ENCODE measurements around the gene ZNF581.
A peak's percentile ranks its signal among the peaks of the same experiment; 100 is the strongest.

Gene ZNF581

DNA sequence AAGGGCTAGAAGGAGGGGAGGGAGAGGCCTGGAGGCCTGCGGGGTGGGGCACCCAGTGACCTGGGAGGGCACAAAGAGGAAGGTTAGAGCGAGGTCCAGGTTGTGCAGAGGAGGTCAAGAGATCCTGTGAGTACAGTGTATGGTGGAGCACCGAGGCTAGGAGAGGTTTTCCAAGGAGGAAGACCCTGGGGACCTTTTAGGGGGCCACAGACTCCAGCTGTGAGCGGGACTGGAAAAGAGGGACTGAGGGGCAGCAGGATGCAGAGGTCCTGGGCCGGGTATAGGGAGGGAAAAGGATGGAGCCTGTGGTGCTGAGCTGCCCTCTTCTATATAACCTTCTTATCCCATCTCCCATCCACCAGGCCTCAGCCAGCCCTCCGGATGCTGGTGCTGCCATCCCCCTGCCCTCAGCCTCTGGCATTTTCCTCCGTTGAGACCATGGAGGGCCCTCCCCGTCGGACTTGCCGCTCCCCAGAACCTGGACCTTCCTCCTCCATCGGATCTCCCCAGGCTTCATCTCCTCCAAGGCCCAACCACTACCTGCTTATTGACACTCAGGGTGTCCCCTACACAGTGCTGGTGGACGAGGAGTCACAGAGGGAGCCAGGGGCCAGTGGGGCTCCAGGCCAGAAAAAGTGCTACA is 863 bp downstream of the ZNF581 start:
- TF ChIP-seq, protein P1, sequence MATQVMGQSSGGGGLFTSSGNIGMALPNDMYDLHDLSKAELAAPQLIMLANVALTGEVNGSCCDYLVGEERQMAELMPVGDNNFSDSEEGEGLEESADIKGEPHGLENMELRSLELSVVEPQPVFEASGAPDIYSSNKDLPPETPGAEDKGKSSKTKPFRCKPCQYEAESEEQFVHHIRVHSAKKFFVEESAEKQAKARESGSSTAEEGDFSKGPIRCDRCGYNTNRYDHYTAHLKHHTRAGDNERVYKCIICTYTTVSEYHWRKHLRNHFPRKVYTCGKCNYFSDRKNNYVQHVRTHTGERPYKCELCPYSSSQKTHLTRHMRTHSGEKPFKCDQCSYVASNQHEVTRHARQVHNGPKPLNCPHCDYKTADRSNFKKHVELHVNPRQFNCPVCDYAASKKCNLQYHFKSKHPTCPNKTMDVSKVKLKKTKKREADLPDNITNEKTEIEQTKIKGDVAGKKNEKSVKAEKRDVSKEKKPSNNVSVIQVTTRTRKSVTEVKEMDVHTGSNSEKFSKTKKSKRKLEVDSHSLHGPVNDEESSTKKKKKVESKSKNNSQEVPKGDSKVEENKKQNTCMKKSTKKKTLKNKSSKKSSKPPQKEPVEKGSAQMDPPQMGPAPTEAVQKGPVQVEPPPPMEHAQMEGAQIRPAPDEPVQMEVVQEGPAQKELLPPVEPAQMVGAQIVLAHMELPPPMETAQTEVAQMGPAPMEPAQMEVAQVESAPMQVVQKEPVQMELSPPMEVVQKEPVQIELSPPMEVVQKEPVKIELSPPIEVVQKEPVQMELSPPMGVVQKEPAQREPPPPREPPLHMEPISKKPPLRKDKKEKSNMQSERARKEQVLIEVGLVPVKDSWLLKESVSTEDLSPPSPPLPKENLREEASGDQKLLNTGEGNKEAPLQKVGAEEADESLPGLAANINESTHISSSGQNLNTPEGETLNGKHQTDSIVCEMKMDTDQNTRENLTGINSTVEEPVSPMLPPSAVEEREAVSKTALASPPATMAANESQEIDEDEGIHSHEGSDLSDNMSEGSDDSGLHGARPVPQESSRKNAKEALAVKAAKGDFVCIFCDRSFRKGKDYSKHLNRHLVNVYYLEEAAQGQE (IDR thresholded peaks at IDR 0.05; ENCODE audit: low read depth), result no peak
- TF ChIP-seq EGR1 (IDR thresholded peaks at IDR 0.05), result no peak
- TF ChIP-seq EP300 (IDR thresholded peaks at IDR 0.05; ENCODE audit: borderline replicate concordance), result no peak
- TF ChIP-seq, protein P2, sequence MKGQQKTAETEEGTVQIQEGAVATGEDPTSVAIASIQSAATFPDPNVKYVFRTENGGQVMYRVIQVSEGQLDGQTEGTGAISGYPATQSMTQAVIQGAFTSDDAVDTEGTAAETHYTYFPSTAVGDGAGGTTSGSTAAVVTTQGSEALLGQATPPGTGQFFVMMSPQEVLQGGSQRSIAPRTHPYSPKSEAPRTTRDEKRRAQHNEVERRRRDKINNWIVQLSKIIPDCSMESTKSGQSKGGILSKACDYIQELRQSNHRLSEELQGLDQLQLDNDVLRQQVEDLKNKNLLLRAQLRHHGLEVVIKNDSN (IDR thresholded peaks at IDR 0.05), result no peak
- no peak for TF ChIP-seq NFIC (IDR thresholded peaks at IDR 0.05)
- peak; percentile 38; the same call in 1 of the 2 replicates for TF ChIP-seq ZBTB7A (IDR thresholded peaks at IDR 0.05; ENCODE audit: low read depth)

DNA sequence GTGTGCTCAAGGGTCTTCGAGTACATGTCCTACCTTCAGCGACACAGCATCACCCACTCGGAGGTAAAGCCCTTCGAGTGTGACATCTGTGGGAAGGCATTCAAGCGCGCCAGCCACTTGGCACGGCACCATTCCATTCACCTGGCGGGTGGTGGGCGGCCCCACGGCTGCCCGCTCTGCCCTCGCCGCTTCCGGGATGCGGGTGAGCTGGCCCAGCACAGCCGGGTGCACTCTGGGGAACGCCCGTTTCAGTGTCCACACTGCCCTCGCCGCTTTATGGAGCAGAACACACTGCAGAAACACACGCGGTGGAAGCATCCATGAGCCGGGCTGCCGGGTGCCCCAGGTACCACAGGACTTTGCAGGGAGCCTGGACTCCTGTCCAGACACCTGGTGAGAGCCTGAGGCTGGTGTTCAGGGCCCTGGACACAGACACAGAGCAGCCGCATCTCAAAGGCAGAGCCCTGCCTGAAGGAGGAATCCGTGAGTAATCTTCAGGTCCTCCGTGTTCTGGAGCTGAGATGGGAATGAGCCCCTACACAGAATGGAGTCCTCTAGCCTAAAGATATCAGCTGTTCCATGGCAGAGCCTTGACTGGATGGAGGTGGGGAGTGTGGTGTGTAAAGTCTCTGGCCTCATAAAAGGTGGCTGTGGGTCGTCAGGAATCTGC is 1.5 kb downstream of the ZNF581 start:
- TF ChIP-seq EGR1 (IDR thresholded peaks at IDR 0.05), result peak; percentile 38; the same call in 1 of the 2 replicates
- no peak for TF ChIP-seq CEBPB (IDR thresholded peaks at IDR 0.05)
- peak; percentile 74 for TF ChIP-seq TCF12 (IDR thresholded peaks at IDR 0.05; ENCODE audit: low read depth)
- TF ChIP-seq, protein P2 (IDR thresholded peaks at IDR 0.05), result no peak
- TF ChIP-seq YY1 (IDR thresholded peaks at IDR 0.05; ENCODE audit: low read depth), result 0 out of 2 replicates have a peak, but pooled peaks have one; percentile 32
- TF ChIP-seq EP300 (IDR thresholded peaks at IDR 0.05; ENCODE audit: borderline replicate concordance), result peak; percentile 47; the same call in 1 of the 2 replicates
- TF ChIP-seq TEAD4 (IDR thresholded peaks at IDR 0.05), result peak; percentile 33; the same call in 1 of the 2 replicates
- TF ChIP-seq, protein P3, sequence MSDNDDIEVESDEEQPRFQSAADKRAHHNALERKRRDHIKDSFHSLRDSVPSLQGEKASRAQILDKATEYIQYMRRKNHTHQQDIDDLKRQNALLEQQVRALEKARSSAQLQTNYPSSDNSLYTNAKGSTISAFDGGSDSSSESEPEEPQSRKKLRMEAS (IDR thresholded peaks at IDR 0.05), result peak; percentile 70
- no peak for TF ChIP-seq FOXM1 (IDR thresholded peaks at IDR 0.05; ENCODE audit: borderline replicate concordance, low read depth)
- peak; percentile 73 for TF ChIP-seq NFIC (IDR thresholded peaks at IDR 0.05)
- 0 out of 2 replicates have a peak, but pooled peaks have one; percentile 28 for TF ChIP-seq TAF1 (IDR thresholded peaks at IDR 0.05; ENCODE audit: low read depth)

DNA sequence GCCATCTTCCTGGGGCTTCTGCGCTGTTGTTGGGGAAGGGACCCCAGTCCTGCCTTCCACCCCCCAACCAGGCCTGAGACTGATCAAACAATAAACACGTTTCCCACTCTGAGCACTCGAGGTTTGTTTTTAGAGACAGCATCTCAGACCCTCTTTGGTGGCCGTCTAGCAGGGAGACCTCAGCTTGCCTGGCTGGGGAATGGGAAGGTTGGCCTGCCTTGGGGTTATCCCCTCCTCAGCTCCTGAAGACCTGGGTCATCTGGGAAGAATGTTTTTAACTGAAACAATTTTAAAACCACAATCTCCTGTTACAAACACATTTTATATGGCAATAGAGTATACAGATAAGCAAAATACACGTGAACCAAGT is 2.0 kb downstream of the ZNF581 start:
- TF ChIP-seq NFIC (IDR thresholded peaks at IDR 0.05) (no peak), YY1 (IDR thresholded peaks at IDR 0.05; ENCODE audit: low read depth) (no peak), TEAD4 (IDR thresholded peaks at IDR 0.05) (no peak), FOXM1 (IDR thresholded peaks at IDR 0.05; ENCODE audit: borderline replicate concordance, low read depth) (no peak), TCF12 (IDR thresholded peaks at IDR 0.05; ENCODE audit: low read depth) (no peak)
- TF ChIP-seq, protein P1 (IDR thresholded peaks at IDR 0.05; ENCODE audit: low read depth), result no peak

DNA sequence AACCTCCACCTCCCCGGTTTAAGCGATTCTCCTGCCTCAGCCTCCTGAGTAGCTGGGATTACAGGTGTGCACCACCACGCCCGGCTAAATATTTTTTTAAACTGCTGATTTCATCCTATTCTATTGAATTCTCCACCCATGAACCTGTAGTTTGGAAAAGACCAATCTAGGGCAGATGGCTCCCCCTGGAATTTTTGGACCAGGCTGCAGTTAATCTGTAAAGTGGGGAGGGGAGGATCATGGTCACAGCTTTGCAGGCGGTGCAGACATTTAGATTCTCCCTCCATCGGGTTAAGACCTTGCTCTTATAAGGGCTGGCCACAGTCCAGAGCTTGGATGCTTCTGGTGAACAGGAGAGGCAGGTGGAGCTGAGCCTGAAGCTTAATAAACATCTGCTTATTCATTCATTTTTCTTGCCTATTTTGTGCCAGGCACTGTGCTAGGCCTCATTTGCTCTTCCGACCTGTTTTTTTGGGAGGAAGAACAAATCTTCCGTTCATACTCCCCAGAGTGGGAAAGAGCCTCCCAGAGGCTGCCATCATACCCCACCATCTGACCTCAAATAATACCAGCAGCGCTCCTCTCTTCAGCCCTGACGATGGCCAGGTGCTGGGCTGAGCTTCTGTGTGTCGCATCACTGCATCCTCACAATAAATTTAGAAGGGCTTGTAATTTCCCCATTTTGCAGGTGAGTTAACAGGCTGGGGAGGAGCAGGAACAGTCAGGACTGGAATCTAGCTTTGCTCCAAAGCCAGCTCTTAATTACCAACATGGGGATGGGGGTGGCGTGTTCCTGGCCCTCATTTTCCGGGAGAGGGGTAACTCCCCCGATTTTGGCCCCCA is 3.7 kb downstream of the ZNF581 start:
- no peak for TF ChIP-seq TAF1 (IDR thresholded peaks at IDR 0.05; ENCODE audit: low read depth)
- TF ChIP-seq RAD21 (IDR thresholded peaks at IDR 0.05; ENCODE audit: low read depth), result no peak
- TF ChIP-seq EGR1 (IDR thresholded peaks at IDR 0.05), result no peak
- no peak for TF ChIP-seq EP300 (IDR thresholded peaks at IDR 0.05; ENCODE audit: borderline replicate concordance)
- TF ChIP-seq YY1 (IDR thresholded peaks at IDR 0.05; ENCODE audit: low read depth), result no peak
- no peak for TF ChIP-seq CREB1 (IDR thresholded peaks at IDR 0.05; ENCODE audit: low read depth)
- TF ChIP-seq, protein P3 (IDR thresholded peaks at IDR 0.05), result no peak
- TF ChIP-seq CEBPB (IDR thresholded peaks at IDR 0.05), result no peak
- TF ChIP-seq FOXM1 (IDR thresholded peaks at IDR 0.05; ENCODE audit: borderline replicate concordance, low read depth), result no peak
- TF ChIP-seq NFIC (IDR thresholded peaks at IDR 0.05), result no peak
- TF ChIP-seq, protein P2 (IDR thresholded peaks at IDR 0.05), result no peak
- TF ChIP-seq TCF12 (IDR thresholded peaks at IDR 0.05; ENCODE audit: low read depth), result no peak
- no peak for TF ChIP-seq ZBTB7A (IDR thresholded peaks at IDR 0.05; ENCODE audit: low read depth)
- TF ChIP-seq, protein P1 (IDR thresholded peaks at IDR 0.05; ENCODE audit: low read depth), result no peak

All from Ishikawa (cell line).